DMS53 (cell line): ENCODE measurements around the gene TBC1D2.
A peak's percentile ranks its signal among the peaks of the same experiment; 100 is the strongest.

Experiments used
- DNase-seq: peaks from one replicate; lab custom pipeline; 2025; lab: John Stamatoyannopoulos, UW

Gene TBC1D2

DNA sequence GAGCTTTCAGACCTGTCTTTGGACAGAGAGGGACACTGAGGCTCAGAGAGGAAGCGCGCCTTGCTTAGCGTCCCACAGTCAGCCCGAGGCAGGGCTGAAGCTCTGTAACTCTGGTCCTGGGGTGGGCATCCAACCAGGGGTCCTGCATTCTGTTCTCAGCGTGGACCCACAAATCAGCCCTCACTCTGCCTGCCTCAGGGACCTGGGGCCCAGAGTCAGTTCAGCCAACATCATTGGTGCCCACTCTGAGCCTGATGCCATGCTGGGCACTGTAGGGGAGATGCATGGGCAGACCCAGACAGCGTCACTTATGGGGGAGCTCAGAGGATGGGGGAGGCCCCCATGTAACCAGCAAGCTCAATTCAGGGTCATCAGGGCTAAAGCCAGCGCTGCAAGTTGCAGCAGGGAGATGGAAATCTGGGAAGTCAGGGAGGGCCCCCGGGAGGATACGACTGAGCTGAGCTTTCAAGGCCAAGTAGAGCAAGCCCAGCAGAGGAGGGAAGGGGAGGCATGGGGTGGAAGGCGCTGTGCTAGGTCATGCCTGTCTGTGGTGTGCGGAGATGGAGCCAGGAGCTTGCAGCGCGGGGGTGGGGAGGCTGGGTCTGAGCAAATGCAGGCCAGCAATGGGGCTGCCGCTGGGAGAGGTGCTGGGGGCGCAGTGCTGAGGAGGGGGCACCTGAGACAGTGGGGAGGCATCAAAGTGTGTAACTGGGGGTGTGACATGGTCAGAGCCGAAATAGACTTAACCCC lies 84.1 kb downstream of the TBC1D2 start:
- peak; percentile 6 for DNase-seq

DNA sequence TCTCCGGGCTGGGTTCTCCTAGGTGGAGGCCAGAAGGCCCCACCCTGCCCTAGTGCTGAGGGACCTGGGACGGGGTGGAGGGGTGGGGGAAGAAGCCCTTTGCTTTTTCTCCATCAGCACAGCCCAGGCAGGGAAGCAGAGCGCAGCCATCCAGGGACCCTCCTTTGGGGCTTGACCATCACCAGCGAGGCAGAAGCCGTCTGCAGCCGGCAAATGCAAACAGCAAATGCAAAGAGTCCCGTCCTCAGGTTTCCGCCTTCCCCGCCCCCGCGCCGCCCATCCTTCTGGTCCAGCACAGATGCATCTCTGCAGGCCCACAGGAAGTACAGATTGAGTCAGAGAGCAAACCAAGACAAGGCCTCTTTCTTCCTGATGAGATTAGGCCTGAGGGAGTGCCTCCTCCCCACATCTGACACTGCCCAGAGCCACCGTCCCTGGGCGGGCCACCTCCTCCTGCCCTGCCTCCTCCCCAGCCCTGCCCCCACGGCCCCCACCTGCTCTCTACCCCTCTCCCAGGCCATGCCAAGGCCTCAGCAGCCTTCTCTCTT lies 86.4 kb downstream of the TBC1D2 start:
- no peak for DNase-seq

DNA sequence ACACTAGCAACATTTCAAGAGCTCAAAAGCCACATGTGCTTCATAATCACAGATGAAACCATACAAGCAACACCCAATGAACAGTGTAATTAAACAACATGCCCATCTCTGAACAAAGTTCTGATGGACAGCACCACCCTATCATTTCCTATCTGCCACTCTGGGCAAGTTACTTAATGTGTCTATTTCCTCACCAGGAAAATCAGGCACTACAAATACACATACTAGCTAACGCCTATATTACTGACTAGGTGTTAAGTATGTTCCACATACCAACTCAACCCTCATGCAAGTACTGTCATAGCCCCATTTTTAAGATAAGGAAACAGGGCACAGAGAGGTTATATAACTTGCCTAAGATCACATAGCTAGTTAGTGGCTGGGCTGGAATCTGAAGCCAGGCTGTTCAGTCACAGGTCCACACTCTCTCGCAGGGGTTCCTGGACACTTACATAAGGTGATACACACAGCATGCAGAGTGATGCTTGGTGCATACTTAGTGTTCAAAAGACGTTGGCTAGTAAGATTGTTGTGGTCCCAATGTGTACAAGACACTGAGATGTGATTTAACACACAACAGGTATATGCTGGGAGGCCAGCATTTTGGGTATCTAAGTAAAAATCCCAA lies 87.2 kb downstream of the TBC1D2 start:
- no peak for DNase-seq

DNA sequence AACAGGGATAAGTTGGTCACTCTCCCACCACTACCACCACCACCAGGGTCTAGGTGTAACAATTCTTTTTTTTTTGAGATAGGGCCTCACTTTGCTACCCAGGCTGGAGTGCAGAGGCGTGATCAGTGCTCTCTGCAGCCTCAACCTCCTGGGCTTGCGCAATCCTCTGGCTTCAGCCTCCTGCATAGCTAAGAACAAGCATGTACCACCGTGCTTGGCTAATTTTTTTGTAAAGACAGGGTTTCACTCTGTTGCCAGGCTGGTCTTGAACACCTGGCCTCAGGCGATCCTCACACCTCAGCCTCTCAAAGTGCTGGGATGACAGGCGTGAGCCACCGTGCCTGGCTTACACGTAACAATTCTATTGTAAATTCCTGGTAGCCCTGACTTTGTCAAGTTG lies 90.5 kb downstream of the TBC1D2 start:
- DNase-seq: no peak

DNA sequence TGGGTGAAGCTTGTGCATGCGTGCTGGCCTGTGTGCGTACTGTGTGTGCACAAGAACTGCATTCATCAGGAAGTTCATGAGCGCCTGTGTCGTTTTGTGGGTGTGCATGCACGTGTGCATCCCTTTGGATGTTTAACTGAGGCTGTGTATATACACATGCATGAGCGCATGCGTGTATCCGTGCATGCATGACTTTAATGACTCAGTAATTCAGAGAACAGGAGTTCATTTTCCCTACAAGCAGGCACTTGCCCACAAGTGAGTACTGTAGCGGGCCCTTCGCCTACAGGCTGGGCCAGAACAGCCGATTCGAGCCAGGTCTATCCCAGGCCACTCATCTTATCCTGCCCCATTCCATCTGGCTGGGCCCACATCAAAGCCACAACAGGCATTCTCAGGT lies 92.8 kb downstream of the TBC1D2 start:
- DNase-seq: no peak

DNA sequence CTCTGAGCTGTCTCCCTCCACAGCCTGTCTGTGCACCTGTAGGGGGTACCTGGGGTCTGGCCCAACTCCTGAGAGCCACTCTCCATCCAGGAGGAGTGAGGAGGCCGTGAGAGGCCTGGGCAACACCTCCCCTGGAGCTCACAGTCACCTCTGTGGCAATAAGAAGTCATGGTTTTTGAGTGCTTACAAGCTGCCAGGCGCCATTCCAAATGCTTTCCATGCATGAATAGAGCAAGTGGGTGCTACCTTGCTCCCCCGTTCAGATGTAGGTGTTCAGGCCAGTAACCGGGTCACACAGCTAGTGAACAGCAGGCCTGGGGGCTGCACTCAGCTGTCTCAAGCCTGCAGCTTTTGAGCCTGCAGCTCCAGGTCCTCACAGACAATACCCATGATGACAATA lies 93.6 kb downstream of the TBC1D2 start:
- no peak for DNase-seq

DNA sequence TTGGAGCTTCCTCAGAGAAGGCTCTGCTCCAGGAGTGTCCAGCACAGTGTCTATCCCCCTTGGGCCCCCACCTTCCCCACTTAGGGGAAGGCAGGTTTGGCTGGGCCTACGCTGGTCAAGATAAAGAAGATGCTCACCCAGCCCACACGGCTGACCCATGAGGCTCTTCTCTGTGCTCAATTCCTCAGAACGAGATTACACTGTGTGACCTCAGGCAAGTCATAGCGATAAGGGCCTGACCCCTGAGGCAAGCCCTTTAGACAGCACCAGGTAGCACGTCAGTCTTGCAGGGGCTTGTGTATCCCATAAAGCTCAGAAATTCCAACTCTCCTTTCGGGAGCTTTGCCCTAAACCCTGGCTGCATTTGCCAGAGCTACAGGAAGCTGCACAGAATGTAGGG lies 95.7 kb downstream of the TBC1D2 start:
- DNase-seq: no peak

DNA sequence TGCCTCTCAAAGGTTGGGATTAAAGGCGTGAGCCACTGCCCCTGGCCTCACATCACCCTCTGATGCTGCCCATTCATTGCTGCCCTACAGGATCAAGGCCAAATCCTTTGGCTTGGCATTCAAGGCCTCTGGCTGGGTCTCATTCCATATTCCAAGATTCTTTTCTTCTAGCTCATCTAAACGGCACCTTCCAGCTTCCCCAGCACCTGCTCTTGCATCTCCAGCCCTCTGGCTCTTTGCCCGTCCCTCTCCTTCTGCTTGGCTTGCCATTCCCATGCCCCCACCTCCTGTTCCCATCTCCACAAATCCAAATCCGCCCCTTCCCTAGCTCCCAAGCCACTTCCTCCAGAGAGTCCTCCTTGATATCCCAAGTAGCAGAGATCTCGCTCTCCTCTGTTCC lies 96.1 kb downstream of the TBC1D2 start:
- DNase-seq: no peak

DNA sequence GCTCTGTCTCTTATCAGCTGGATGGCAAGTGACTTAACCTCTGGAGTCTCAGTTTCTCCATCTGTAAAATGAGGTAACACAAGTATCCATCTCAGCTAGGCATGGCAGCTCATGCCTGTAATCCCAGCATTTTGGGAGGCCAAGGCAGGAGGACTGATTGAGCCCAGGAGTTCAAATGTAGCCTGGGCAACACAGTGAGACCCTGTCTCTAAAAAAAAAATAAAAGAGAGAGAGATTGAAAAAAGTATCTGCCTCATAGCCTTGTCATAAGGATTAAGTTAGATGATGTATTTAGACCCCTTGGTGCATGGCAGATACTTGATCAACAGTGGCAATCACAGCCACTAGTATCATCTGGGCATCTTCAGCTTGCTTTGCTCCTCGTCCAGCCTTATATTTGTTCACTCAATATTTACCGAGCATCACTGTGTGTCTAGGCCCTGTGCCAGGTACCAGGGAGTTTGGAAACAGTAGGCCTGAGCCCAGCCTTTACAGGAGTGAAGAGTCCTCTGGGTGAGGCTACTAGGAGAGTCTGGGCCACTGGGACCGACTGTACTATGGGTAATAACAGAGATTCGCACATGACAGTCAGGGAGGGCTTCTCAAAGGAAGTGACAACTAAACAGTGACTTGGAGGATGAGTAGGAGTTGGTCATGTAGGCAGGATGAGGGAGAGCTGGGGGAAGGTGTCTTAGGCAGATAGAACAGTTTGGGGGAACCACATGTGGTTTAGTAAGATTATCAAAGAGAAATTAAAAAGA lies 97.2 kb downstream of the TBC1D2 start:
- DNase-seq: peak; percentile 87

DNA sequence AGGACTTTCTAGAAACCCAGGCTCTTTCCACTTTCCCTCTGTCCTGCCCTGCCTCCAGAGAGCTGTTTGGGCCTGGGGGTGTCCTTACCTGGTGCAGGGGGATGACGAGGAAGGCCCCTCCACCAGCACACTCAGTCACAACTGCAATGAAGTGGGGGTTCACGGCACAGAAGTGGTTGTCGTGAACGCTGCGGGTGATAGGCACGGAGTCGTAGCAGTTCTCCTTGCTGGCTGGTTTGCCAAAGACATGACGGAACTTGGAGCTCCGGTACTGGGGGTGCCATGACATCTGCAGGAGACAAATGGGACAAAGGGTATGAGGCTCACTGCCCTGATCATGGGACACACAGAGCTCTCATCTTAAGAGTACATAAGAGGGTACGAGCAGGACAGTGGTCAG lies 98.1 kb downstream of the TBC1D2 start:
- no peak for DNase-seq

DNA sequence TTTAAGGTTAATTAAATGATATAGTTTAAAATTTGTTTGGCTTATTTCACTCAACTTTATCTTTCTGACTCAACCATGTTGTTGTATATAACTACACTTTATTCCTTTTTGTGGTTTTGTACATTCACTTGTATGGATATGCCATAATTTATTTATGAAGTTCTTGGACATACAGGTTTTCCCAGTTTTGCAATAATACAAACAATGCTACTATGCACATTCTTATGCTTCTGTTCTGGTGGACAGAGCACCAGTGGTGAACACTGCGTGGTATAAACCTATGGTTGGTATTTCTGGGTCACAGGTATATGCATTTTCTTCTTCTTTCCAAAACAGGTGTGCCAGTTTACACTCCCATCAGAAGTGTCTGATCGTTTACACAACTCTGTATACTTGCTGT lies 100.8 kb downstream of the TBC1D2 start:
- peak; percentile 45 for DNase-seq

DNA sequence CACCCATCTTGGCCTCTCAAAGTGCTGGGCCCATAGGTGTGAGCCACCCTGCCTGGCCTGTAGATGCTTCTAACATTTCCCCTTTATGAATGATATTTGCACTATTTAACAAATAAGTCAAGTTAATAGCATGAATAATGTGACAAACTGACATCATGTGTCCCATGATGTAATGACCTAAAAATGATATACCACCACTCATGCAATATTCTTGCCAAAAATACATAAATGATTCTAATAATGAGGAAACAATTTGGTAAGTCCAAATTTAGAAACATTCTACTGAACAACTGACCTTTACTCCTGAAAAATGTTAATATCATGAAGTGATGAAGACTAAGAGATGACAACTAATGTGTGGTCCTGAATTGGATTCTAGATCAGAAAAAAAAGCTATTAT lies 102.9 kb downstream of the TBC1D2 start:
- no peak for DNase-seq

DNA sequence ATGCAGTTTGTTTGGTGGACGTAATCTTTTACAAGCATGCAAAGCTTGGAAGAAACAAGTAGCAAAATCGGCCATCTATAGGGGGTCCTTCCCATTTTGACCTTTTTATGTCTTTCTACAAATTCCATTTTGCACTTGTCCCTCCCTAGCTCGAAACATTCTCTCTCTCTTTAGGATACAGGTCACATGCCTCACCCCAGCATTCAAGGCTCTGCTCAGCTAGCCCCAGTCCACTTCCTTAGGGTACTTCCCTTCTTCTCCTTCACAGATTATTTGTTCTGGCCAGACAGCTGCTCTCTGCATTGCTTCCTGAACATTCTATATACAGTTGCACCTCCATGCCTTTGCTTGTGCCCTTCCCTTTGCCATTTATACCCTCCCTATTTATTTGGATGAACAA lies 104.7 kb downstream of the TBC1D2 start:
- peak; percentile 17 for DNase-seq

DNA sequence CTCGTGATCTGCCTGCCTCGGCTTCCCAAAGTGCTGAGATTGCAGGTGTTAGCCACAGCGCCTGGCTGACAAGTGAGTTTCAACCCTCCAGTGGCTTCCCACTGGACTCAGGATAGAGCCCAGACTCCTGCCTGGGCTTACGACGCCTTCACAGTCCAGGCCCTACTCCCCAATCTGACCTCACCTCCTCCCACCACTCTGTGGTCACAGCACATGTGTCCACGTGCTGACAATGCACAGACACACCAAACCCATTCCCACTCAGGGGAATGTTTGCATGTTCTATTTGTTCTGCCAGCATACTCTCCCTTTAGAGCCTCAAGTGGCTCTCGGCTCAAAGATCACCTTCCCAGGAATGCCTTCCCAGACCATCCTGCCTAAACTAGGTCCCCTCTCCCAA lies 105.3 kb downstream of the TBC1D2 start:
- peak; percentile 51 for DNase-seq

DNA sequence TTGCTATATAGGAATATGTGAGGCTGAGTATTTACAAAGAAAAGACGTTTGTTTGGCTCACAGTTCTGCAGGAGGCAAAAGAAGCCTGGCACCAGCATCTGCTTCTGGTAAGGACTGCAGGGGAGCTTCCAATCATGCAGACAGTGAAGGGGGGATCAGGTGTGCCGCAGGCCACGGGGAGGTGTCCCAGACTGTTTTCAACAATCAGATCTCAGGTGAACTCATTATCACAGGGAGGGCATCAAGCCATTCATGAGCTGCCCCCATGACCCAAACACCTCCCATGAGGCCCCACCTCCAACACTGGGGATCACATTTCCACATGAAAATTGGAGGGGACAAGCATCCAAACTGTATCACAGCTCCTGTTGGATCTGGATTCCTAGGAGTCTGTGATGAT lies 106.0 kb downstream of the TBC1D2 start:
- no peak for DNase-seq
